OCI-LY1 (cell line): ENCODE results near the gene SH3YL1.

Experiments used
- H2AFZ ChIP-seq: fragments of 200-600 bp; sonication (generic), shearing (Covaris generic); 2 replicates; pipeline ENCODE4 v1.6.0; 2014; ENCODE audit warnings: antibody characterized with exemption, mild to moderate bottlenecking, low read length
- H3F3A ChIP-seq: fragments of 200-600 bp; sonication (generic), shearing (Covaris generic); 2 replicates; pipeline ENCODE4 v1.6.0; 2014; ENCODE audit warnings: mild to moderate bottlenecking, antibody characterized with exemption, low read length, moderate library complexity; ENCODE audit not compliant: insufficient read depth
- H3K27ac ChIP-seq: fragments of 200-600 bp; sonication (generic); 2 replicates; pipeline ENCODE4 v1.5.1; 2014; ENCODE audit warnings: low read length, mixed run types, mild to moderate bottlenecking, low read depth; ENCODE audit not compliant: poor library complexity, severe bottlenecking
- H3K27me3 ChIP-seq: fragments of 200-600 bp; sonication (generic); 2 replicates; pipeline ENCODE4 v1.6.0; 2014; ENCODE audit warnings: antibody characterized with exemption, mild to moderate bottlenecking, low read length, moderate library complexity; ENCODE audit not compliant: insufficient read depth
- H3K36me3 ChIP-seq: fragments of 200-600 bp; sonication (generic); 2 replicates; pipeline ENCODE4 v1.6.1; 2014; ENCODE audit warnings: mild to moderate bottlenecking, antibody characterized with exemption, low read length, moderate library complexity, mixed read lengths; ENCODE audit not compliant: insufficient read depth
- H3K4me1 ChIP-seq: fragments of 200-600 bp; sonication (generic); 2 replicates; pipeline ENCODE4 v1.5.1; 2014; ENCODE audit warnings: mild to moderate bottlenecking, low read length, moderate library complexity; ENCODE audit not compliant: insufficient read depth, severe bottlenecking
- H3K4me2 ChIP-seq: fragments of 200-600 bp; sonication (generic), shearing (Covaris generic); 2 replicates; pipeline ENCODE4 v1.6.1; 2014; ENCODE audit warnings: low read length
- H3K4me3 ChIP-seq: fragments of 200-600 bp; sonication (generic); 2 replicates; pipeline ENCODE4 v1.5.1; 2014; ENCODE audit warnings: low read length, low read depth, mild to moderate bottlenecking, mixed read lengths; ENCODE audit not compliant: poor library complexity, severe bottlenecking
- H3K79me2 ChIP-seq: fragments of 200-600 bp; shearing (Covaris generic); 2 replicates; pipeline ENCODE4 v1.6.1; 2016; ENCODE audit warnings: mixed run types, low read length, mixed read lengths; ENCODE audit not compliant: insufficient read depth
- H3K9ac ChIP-seq: fragments of 200-600 bp; sonication (generic), shearing (Covaris generic); 2 replicates; pipeline ENCODE4 v1.6.1; 2014; ENCODE audit warnings: mild to moderate bottlenecking, low read length, mixed read lengths
- H3K9me2 ChIP-seq: fragments of 200-600 bp; sonication (generic), shearing (Covaris generic); 2 replicates; pipeline ENCODE4 v1.6.1; 2014; ENCODE audit warnings: low read depth, mild to moderate bottlenecking, low read length, mixed read lengths
- H3K9me3 ChIP-seq: fragments of 200-600 bp; shearing (Covaris generic); 2 replicates; pipeline ENCODE4 v1.6.1; 2014; ENCODE audit warnings: low read length, mixed read lengths
- H4K20me1 ChIP-seq: fragments of 200-600 bp; sonication (generic), shearing (Covaris generic); 2 replicates; pipeline ENCODE4 v1.6.0; 2016; ENCODE audit warnings: mild to moderate bottlenecking, low read length; ENCODE audit not compliant: insufficient read depth
- CTCF ChIP-seq: fragments of 200-600 bp; sonication (generic), shearing (Covaris generic); IDR thresholded peaks from 2 replicates; pipeline ENCODE4 v1.5.1; 2017; ENCODE audit warnings: mild to moderate bottlenecking, antibody characterized with exemption, low read length, moderate library complexity, mixed read lengths
- EZH2 ChIP-seq: fragments of 200-600 bp; sonication (generic), shearing (Covaris generic); IDR thresholded peaks from 2 replicates; pipeline ENCODE4 v1.8.0; 2017; ENCODE audit warnings: borderline replicate concordance, mixed run types, mild to moderate bottlenecking, antibody characterized with exemption, low read length, moderate library complexity, mixed read lengths

SH3YL1 gene

GRCh38 chr2:284896-285492 is 21.2 kb upstream of the SH3YL1 start:
- no peaks in the 10 kb centered on the region for H3F3A ChIP-seq
- H3K9me3 ChIP-seq = no peaks in the 10 kb centered on the region
- TF ChIP-seq EZH2 = no peak
- TF ChIP-seq CTCF = no peak
- H3K4me1 ChIP-seq = no peaks in the 10 kb centered on the region
- no peak overlapping the region for H3K9ac ChIP-seq
- H3K9me2 ChIP-seq = no peaks in the 10 kb centered on the region
- no peaks in the 10 kb centered on the region for H3K79me2 ChIP-seq
- no peak overlapping the region for H3K27ac ChIP-seq
- H3K36me3 ChIP-seq = peaks cover 25% of the 10 kb centered on the region
- no peaks in the 10 kb centered on the region for H4K20me1 ChIP-seq
- H2AFZ ChIP-seq = no peak overlapping the region
- no peak overlapping the region for H3K4me2 ChIP-seq
- H3K27me3 ChIP-seq = no peaks in the 10 kb centered on the region
- H3K4me3 ChIP-seq = no peak overlapping the region

DNA sequence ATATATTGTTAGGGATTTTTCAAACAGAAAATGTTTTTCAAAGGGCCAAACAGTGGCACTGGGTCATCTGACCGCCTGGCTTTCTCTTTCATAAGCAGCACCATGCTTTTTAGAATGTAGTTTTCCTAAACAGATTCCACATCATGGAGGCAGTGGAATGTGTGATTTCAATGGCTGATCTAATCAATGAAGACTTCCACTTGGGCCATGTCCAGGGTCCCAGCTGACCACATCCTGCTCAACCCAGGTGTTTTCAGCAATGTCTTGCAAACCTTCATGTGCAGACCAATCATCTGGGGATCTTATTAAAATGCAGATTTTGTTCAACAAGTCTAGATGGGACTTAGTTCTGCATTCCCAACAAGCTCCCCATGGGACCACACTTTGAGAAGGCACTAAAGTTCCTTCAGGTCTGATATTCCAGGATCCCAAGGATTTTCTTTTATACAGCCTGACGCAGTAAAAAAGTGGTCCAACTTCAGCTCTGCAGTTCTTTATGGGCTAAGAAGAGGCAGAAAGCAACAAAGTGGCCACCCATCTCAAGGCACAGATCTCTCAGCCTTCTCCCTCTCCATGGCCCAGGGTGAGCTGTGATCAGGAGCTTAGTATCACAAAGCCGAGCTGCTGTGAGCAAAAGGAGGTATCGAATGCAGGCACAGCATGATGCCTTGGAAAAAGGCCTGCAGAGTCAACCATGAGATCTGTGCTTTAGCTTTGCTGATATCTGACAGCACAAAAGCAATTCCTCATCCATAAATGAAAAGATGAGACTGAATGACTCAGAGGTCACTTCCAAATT is 20.4 kb upstream of the SH3YL1 start:
- Histone ChIP-seq H3K27me3 (no peaks in the 10 kb centered on the region), H3K4me3 (no peak overlapping the region), H3K4me2 (no peak overlapping the region)

More for the DNA sequence above, 20.4 kb upstream of the SH3YL1 start:
- H3K36me3 ChIP-seq = peaks cover 33% of the 10 kb centered on the region
- no peak for TF ChIP-seq CTCF
- no peak for TF ChIP-seq EZH2
- H3K9ac ChIP-seq = no peak overlapping the region
- H4K20me1 ChIP-seq = no peaks in the 10 kb centered on the region
- H3K4me1 ChIP-seq = no peaks in the 10 kb centered on the region
- H3K27ac ChIP-seq = no peak overlapping the region
- no peaks in the 10 kb centered on the region for H3F3A ChIP-seq
- H3K9me2 ChIP-seq = no peaks in the 10 kb centered on the region
- no peaks in the 10 kb centered on the region for H3K9me3 ChIP-seq
- no peaks in the 10 kb centered on the region for H3K79me2 ChIP-seq
- no peak overlapping the region for H2AFZ ChIP-seq
